ENCODE data around the gene SERINC2. TPM values are rescaled to one million over a fixed set of nuclear protein-coding genes. Genes with fewer than 3 reads are reported as not detected.
A peak's percentile ranks its signal among the peaks of the same experiment; 100 is the strongest.

Gene SERINC2
- total and polyA plus RNA-seq, 2 donors (not counting 1 experiment from before 2014, with no cell fraction given) = 28.4 to 104 TPM

DNA sequence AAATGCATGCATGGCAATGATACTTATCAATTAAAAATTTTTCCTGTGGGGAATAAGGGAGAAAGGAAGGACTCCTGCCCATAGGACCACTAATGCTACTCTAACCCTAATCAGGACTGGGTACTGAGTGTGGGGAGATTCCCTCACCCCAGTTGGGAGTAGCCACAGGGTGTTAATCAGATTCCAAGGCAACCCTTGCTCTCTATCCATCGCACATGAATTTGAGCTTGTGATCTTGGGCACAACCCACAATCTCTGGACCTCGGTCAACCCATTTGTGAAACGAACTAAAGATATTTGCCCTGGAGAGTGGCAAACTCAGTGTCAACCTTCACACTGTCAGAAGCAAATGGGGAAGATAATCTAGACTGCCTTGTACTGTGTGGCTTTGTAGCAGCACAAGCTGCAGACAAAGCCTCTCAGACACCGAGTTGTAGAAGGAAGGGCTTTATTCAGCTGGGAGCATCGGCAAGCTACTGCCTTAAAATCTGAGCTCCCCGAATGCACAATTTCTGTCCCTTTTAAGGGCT is 69.5 kb downstream of the SERINC2 start:
- no peak for TF ChIP-seq EZH2 (IDR thresholded peaks at IDR 0.05; ENCODE audit: low read length, missing control alignments)
- TF ChIP-seq, protein P1, sequence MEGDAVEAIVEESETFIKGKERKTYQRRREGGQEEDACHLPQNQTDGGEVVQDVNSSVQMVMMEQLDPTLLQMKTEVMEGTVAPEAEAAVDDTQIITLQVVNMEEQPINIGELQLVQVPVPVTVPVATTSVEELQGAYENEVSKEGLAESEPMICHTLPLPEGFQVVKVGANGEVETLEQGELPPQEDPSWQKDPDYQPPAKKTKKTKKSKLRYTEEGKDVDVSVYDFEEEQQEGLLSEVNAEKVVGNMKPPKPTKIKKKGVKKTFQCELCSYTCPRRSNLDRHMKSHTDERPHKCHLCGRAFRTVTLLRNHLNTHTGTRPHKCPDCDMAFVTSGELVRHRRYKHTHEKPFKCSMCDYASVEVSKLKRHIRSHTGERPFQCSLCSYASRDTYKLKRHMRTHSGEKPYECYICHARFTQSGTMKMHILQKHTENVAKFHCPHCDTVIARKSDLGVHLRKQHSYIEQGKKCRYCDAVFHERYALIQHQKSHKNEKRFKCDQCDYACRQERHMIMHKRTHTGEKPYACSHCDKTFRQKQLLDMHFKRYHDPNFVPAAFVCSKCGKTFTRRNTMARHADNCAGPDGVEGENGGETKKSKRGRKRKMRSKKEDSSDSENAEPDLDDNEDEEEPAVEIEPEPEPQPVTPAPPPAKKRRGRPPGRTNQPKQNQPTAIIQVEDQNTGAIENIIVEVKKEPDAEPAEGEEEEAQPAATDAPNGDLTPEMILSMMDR (conservative IDR thresholded peaks at IDR 0.05 in 1 of 2, IDR thresholded peaks at IDR 0.05 in 1 of 2; ENCODE audit: low read depth in 1 of 2, low read length in 2 of 2) = no peak
- peaks cover 5% of the 10 kb centered on the region for H3K4me1 ChIP-seq (ENCODE audit: control insufficient read depth, extremely low read depth, insufficient read depth, low read length)
- no peaks in the 10 kb centered on the region for H3K79me2 ChIP-seq (ENCODE audit: control insufficient read depth, insufficient read depth, low read length)
- DNase-seq (ENCODE audit: low read depth in 2 of 2) = no peak
- no peak overlapping the region for H3K9ac ChIP-seq (ENCODE audit: insufficient read depth, low read length)
- H3K27me3 ChIP-seq (ENCODE audit: control insufficient read depth, insufficient read depth, low read length) = no peaks in the 10 kb centered on the region
- no peaks in the 10 kb centered on the region for H3K36me3 ChIP-seq (ENCODE audit: control insufficient read depth, insufficient read depth, low read length)
- peak overlapping the region; percentile 21 for H3K4me2 ChIP-seq (ENCODE audit: extremely low read depth, insufficient read depth, low read length)
- H3K9me3 ChIP-seq (ENCODE audit: control insufficient read depth, insufficient read depth, low read depth, low read length) = no peaks in the 10 kb centered on the region
- H4K20me1 ChIP-seq (ENCODE audit: control insufficient read depth, extremely low read depth, insufficient read depth, low read length) = no peaks in the 10 kb centered on the region
- peak overlapping the region; percentile 34 for H3K27ac ChIP-seq (ENCODE audit: insufficient read depth, low read length)
- no peak overlapping the region for H2AFZ ChIP-seq (ENCODE audit: low read length)
- no peak overlapping the region for H3K4me3 ChIP-seq (replicated peaks in 1 of 4; ENCODE audit: control extremely low read depth in 1 of 4, insufficient read depth in 1 of 4, low read depth in 3 of 4, low read length in 4 of 4)

DNA sequence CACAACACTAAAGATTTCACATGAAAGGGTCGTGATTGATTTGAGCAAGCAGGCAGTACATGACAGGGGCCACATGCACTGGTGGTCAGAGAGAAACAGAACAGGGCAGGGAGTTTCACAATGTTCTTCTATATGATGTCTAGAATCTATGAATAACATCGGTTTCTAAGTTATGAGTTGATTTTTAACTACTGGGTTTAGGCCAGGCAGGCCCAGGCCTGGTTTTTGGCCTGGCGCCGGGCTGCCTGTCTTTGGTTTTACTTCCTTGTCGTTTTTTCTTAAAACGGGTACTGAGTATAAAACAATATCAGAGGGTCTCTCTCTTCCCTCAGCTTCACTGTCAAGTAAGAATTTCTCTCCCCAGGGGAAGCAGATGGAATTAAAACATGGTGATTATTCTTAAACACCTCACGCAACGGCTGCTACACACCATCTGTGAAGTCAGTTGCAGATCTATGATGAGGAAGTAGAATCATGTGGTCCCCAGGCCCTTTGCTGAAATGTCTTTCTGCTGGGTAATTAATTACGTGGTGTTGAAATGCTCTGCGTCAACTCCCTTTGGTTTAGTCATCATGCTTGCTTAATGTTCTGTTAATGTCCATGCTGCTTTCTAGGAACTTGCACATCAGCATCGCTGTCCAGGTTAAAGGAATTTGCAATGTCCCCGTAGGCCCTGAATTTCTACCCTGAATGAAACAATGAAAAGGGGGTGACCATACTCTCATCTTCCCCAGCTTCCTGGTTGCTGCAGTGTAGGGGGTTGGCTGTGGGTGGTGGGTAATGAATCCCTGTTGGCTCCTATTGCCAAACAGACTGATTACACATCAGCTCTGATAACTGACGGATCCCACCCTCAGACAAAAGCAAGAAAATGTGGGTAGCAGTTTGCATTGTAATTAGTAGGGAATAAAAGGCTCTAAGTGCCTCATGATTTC is 70.3 kb downstream of the SERINC2 start:
- Histone ChIP-seq H3K4me1 (ENCODE audit: control insufficient read depth, extremely low read depth, insufficient read depth, low read length) (peaks cover 5% of the 10 kb centered on the region), H4K20me1 (ENCODE audit: control insufficient read depth, extremely low read depth, insufficient read depth, low read length) (no peaks in the 10 kb centered on the region), H3K79me2 (ENCODE audit: control insufficient read depth, insufficient read depth, low read length) (no peaks in the 10 kb centered on the region), H3K27ac (ENCODE audit: insufficient read depth, low read length) (peak overlapping the region; percentile 34), H3K9me3 (ENCODE audit: control insufficient read depth, insufficient read depth, low read depth, low read length) (no peaks in the 10 kb centered on the region), H3K9ac (ENCODE audit: insufficient read depth, low read length) (no peak overlapping the region), H3K4me3 (replicated peaks in 1 of 4; ENCODE audit: control extremely low read depth in 1 of 4, insufficient read depth in 1 of 4, low read depth in 3 of 4, low read length in 4 of 4) (no peak overlapping the region), H3K27me3 (ENCODE audit: control insufficient read depth, insufficient read depth, low read length) (no peaks in the 10 kb centered on the region), H2AFZ (ENCODE audit: low read length) (no peak overlapping the region), H3K36me3 (ENCODE audit: control insufficient read depth, insufficient read depth, low read length) (no peaks in the 10 kb centered on the region), H3K4me2 (ENCODE audit: extremely low read depth, insufficient read depth, low read length) (no peak overlapping the region)
- DNase-seq (ENCODE audit: low read depth in 2 of 2) = peak; percentile 94 to 100
- TF ChIP-seq, protein P1 (conservative IDR thresholded peaks at IDR 0.05 in 1 of 2, IDR thresholded peaks at IDR 0.05 in 1 of 2; ENCODE audit: low read depth in 1 of 2, low read length in 2 of 2) = no peak
- TF ChIP-seq EZH2 (IDR thresholded peaks at IDR 0.05; ENCODE audit: low read length, missing control alignments) = no peak

Other genes with a start within 250 kb of the SERINC2 start
- gene NKAIN1, start 173.3 kb upstream of the SERINC2 start, total RNA-seq = under 0.01 and 0.17 TPM in 2 replicates
- gene NKAIN1, start 173.3 kb upstream of the SERINC2 start, polyA plus RNA-seq = 0.07 and 0.19 TPM in 2 replicates
- gene SNRNP40, start 116.4 kb upstream of the SERINC2 start, total RNA-seq = 96.6 and 102 TPM in 2 replicates
- 53.5 and 73.9 TPM in 2 replicates for gene SNRNP40, start 116.4 kb upstream of the SERINC2 start, polyA plus RNA-seq
- 30.0 and 34.0 TPM in 2 replicates for gene ZCCHC17, start 116.2 kb upstream of the SERINC2 start, total RNA-seq
- gene ZCCHC17, start 116.2 kb upstream of the SERINC2 start, polyA plus RNA-seq = 62.3 and 64.8 TPM in 2 replicates
- 116 and 554 TPM in 2 replicates for gene FABP3, start 40.1 kb upstream of the SERINC2 start, total RNA-seq
- 275 and 664 TPM in 2 replicates for gene FABP3, start 40.1 kb upstream of the SERINC2 start, polyA plus RNA-seq
- gene TINAGL1, start 163.3 kb downstream of the SERINC2 start, total RNA-seq = 3.0 and 3.3 TPM in 2 replicates
- 2.8 and 92.5 TPM in 2 replicates for gene TINAGL1, start 163.3 kb downstream of the SERINC2 start, polyA plus RNA-seq
- not detected in 2 replicates for gene HCRTR1, start 204.5 kb downstream of the SERINC2 start, total RNA-seq
- not detected in 2 replicates for gene HCRTR1, start 204.5 kb downstream of the SERINC2 start, polyA plus RNA-seq
- 72.2 and 78.1 TPM in 2 replicates for gene PEF1, start 231.7 kb downstream of the SERINC2 start, total RNA-seq
- 72.9 and 85.3 TPM in 2 replicates for gene PEF1, start 231.7 kb downstream of the SERINC2 start, polyA plus RNA-seq